HUES64 (cell line): ENCODE results near the gene TTC33.

Source experiments
- H3K27ac ChIP-seq: 2 replicates; pipeline ENCODE4 v1.7.0; 2013; ENCODE audit warnings: low read depth, low read length, inconsistent platforms
- H3K27me3 ChIP-seq: 2 replicates; pipeline ENCODE4 v1.6.1; 2013; ENCODE audit warnings: mild to moderate bottlenecking, low read length; ENCODE audit not compliant: insufficient read depth
- H3K36me3 ChIP-seq: 2 replicates; pipeline ENCODE4 v1.6.1; 2013; ENCODE audit warnings: mild to moderate bottlenecking, low read length; ENCODE audit not compliant: insufficient read depth
- H3K4me1 ChIP-seq: 2 replicates; pipeline ENCODE4 v1.6.1; 2013; ENCODE audit warnings: mild to moderate bottlenecking, low read length, moderate library complexity; ENCODE audit not compliant: insufficient read depth
- H3K4me3 ChIP-seq: 2 replicates; pipeline ENCODE4 v1.5.1; 2013; ENCODE audit warnings: mild to moderate bottlenecking, low read length, moderate library complexity
- H3K9ac ChIP-seq: 2 replicates; pipeline ENCODE4 v1.6.1; 2013; ENCODE audit warnings: mild to moderate bottlenecking, low read depth, low read length
- H3K9me3 ChIP-seq: 2 replicates; pipeline ENCODE4 v1.6.1; 2013; ENCODE audit warnings: low read depth, low read length; ENCODE audit not compliant: insufficient read depth
- WGBS: fragments of 150-250, 120-280 bp; methylation state at CpG from one replicate; pipeline ENCODE4 v1.1.7; 2013; ENCODE audit warnings: missing lambda C conversion rate; 5-methylcytosine and 5-hydroxymethylcytosine counted together

The TTC33 gene

GRCh38 chr5:40679148-40679912, 76.4 kb downstream of the TTC33 start:
- H3K4me3 ChIP-seq, result peak overlapping the region; percentile 76
- peak overlapping the region; percentile 60 for H3K9ac ChIP-seq
- H3K27ac ChIP-seq, result peak overlapping the region; percentile 60; the same call in 1 of the 2 replicates
- under 1% methylated on average over 55 of the region's 60 CpGs for WGBS
- no peaks in the 10 kb centered on the region for H3K36me3 ChIP-seq
- peaks cover 30% of the 10 kb centered on the region for H3K4me1 ChIP-seq
- peaks cover 51% of the 10 kb centered on the region for H3K27me3 ChIP-seq
- no peaks in the 10 kb centered on the region for H3K9me3 ChIP-seq

GRCh38 chr5:40678460-40679147, 77.2 kb downstream of the TTC33 start:
- no peak overlapping the region; the same call in 1 of the 2 replicates for H3K27ac ChIP-seq

GRCh38 chr5:40678026-40678425, 77.7 kb downstream of the TTC33 start:
- Histone ChIP-seq H3K27me3 (peaks cover 43% of the 10 kb centered on the region), H3K27ac (no peak overlapping the region), H3K9me3 (no peaks in the 10 kb centered on the region), H3K4me1 (peaks cover 30% of the 10 kb centered on the region), H3K9ac (no peak overlapping the region), H3K36me3 (no peaks in the 10 kb centered on the region), H3K4me3 (peak overlapping the region; percentile 76)
- WGBS, result 67% methylated on average over 2 of the region's 2 CpGs

More at GRCh38 chr5:40678460-40679147, 77.2 kb downstream of the TTC33 start:
- Histone ChIP-seq H3K9ac (peak overlapping the region; percentile 55; the same call in 1 of the 2 replicates), H3K4me3 (peak overlapping the region; percentile 76), H3K36me3 (no peaks in the 10 kb centered on the region), H3K9me3 (no peaks in the 10 kb centered on the region), H3K27me3 (peaks cover 49% of the 10 kb centered on the region), H3K4me1 (peaks cover 30% of the 10 kb centered on the region)
- 14% methylated on average over 8 of the region's 12 CpGs for WGBS

GRCh38 chr5:40677456-40677855, 78.3 kb downstream of the TTC33 start:
- Histone ChIP-seq H3K9ac (no peak overlapping the region), H3K27me3 (peaks cover 38% of the 10 kb centered on the region), H3K27ac (no peak overlapping the region), H3K9me3 (no peaks in the 10 kb centered on the region), H3K4me3 (no peak overlapping the region), H3K36me3 (no peaks in the 10 kb centered on the region), H3K4me1 (peaks cover 30% of the 10 kb centered on the region)
- WGBS, result 33% methylated on average over 1 of the region's 2 CpGs

GRCh38 chr5:40676613-40677343, 79.0 kb downstream of the TTC33 start:
- H3K4me1 ChIP-seq, result peaks cover 23% of the 10 kb centered on the region
- WGBS, result 59% methylated on average over 3 of the region's 3 CpGs
- no peak overlapping the region for H3K9ac ChIP-seq
- no peak overlapping the region for H3K4me3 ChIP-seq
- no peaks in the 10 kb centered on the region for H3K36me3 ChIP-seq
- no peaks in the 10 kb centered on the region for H3K9me3 ChIP-seq
- H3K27me3 ChIP-seq, result peaks cover 31% of the 10 kb centered on the region
- H3K27ac ChIP-seq, result no peak overlapping the region

GRCh38 chr5:40675396-40676133, 80.2 kb downstream of the TTC33 start:
- over 99% methylated on average over 7 of the region's 7 CpGs for WGBS
- Histone ChIP-seq H3K9ac (no peak overlapping the region), H3K4me1 (peaks cover 22% of the 10 kb centered on the region), H3K27me3 (peaks cover 19% of the 10 kb centered on the region), H3K36me3 (no peaks in the 10 kb centered on the region), H3K9me3 (no peaks in the 10 kb centered on the region), H3K4me3 (no peak overlapping the region), H3K27ac (no peak overlapping the region)

- H3K4me1 ChIP-seq, result peaks cover 22% of the 10 kb centered on the region
- H3K9me3 ChIP-seq, result no peaks in the 10 kb centered on the region
- 85% methylated on average over 6 of the region's 6 CpGs for WGBS
- no peak overlapping the region for H3K4me3 ChIP-seq
- H3K36me3 ChIP-seq, result no peaks in the 10 kb centered on the region
- H3K9ac ChIP-seq, result no peak overlapping the region
- H3K27me3 ChIP-seq, result peaks cover 11% of the 10 kb centered on the region
- no peak overlapping the region for H3K27ac ChIP-seq
Measured at GRCh38 chr5:40674661-40675235, 81.0 kb downstream of the TTC33 start.

GRCh38 chr5:40672425-40672824, 83.3 kb downstream of the TTC33 start:
- no peak overlapping the region for H3K27ac ChIP-seq
- no peaks in the 10 kb centered on the region for H3K27me3 ChIP-seq
- H3K36me3 ChIP-seq, result no peaks in the 10 kb centered on the region
- H3K9ac ChIP-seq, result no peak overlapping the region
- 81% methylated on average over 4 of the region's 4 CpGs for WGBS
- H3K4me3 ChIP-seq, result no peak overlapping the region
- peaks cover 9% of the 10 kb centered on the region for H3K4me1 ChIP-seq
- no peaks in the 10 kb centered on the region for H3K9me3 ChIP-seq

- Histone ChIP-seq H3K4me1 (no peaks in the 10 kb centered on the region), H3K9me3 (no peaks in the 10 kb centered on the region), H3K27ac (no peak overlapping the region), H3K9ac (no peak overlapping the region), H3K27me3 (no peaks in the 10 kb centered on the region), H3K36me3 (no peaks in the 10 kb centered on the region), H3K4me3 (no peak overlapping the region)
- WGBS, result 90% methylated on average over 3 of the region's 6 CpGs
Measured at GRCh38 chr5:40669606-40670390, 86.0 kb downstream of the TTC33 start.

GRCh38 chr5:40667161-40667663, 88.5 kb downstream of the TTC33 start:
- no peaks in the 10 kb centered on the region for H3K27me3 ChIP-seq
- no peaks in the 10 kb centered on the region for H3K9me3 ChIP-seq
- no peak overlapping the region for H3K9ac ChIP-seq
- H3K27ac ChIP-seq, result no peak overlapping the region
- no peaks in the 10 kb centered on the region for H3K4me1 ChIP-seq
- H3K36me3 ChIP-seq, result no peaks in the 10 kb centered on the region
- H3K4me3 ChIP-seq, result no peak overlapping the region
